Hippocampal formation (tissue), 2 donors: Measurements from ENCODE around the gene SSX3.
"Not testable (repeated sequence)": the region's sequence is repeated elsewhere in the genome, so short reads cannot be mapped to it uniquely, and the experiment has no call there.

Source experiments
- DNase-seq, 2 donors: peaks; one replicate each; lab custom pipeline; 2025; lab: John Stamatoyannopoulos, UW

Gene SSX3

DNA sequence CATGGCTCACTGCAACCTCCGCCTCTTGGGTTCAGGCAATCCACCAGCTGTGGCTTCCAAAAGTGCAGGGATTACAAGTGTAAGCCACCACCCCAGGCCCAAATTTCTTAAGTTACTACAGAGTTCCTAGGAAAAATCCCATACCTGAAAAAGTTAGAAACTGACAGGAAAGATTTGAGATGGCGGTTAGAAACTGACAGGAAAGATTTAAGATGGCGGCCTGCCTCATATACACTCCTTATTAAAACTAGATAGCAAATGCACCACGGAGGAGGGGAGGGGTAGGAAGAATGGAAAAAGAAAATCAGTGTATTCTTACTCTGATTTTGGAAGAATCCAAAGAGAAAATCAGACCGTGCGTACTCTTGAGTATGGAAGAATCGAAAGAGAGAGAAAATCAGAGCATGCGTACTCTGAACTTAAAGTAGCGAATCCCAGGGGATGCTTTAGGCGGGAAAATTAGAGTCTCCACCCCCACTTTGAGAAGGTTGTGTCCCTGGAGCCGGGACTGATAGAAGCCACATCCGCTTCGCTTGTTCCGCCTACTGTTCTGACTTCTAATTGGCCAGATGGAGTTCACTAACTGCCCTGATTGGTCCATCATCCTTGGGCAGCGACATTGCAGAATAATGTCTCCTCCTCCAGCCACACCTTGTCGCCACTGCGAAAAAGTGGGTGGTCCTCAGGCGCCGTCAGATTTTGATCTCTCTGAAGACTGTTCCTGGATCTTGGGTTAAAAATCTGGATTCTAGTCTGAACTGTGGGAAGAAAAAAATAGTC, at the start of gene SSX3:
Gene SSX3 (minus strand): TSS at position 389 of the 780 bp plus-strand sequence. CDS start 1,454 bp downstream, outside the sequence.
- not testable (repeated sequence) for DNase-seq

DNA sequence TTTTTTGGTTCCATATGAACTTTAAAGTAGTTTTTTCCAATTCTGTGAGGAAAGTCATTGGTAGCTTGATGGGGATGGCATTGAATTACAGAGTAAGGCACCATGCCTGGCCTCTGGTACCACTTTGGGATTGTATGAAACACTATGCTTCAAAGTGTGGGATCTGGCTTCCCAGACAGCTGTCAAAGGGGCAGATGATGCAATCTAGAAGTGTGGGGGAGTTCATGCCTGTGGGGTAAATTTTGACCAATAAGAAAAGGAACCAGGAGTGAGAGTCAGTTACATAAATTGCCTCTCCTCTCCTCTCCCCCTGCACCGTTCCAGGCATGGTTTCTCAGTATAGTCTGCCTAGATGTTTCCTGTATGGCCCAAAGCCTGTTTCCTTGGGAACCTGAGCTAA, 41.3 kb upstream of the SSX3 start:
- not testable (repeated sequence) for DNase-seq

DNA sequence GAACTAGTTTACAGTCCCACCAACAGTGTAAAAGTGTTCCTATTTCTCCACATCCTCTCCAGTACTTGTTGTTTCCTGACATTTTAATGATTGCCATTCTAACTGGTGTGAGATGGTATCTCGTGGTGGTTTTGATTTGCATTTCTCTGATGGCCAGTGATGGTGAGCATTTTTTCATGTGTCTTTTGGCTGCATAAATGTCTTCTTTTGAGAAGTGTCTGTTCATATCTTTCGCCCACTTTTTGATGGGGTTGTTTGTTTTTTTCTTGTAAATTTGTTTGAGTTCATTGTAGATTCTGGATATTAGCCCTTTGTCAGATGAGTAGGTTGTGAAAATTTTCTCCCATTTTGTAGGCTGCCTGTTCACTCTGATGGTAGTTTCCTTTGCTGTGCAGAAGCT, 40.4 kb upstream of the SSX3 start:
- DNase-seq = not testable (repeated sequence)

DNA sequence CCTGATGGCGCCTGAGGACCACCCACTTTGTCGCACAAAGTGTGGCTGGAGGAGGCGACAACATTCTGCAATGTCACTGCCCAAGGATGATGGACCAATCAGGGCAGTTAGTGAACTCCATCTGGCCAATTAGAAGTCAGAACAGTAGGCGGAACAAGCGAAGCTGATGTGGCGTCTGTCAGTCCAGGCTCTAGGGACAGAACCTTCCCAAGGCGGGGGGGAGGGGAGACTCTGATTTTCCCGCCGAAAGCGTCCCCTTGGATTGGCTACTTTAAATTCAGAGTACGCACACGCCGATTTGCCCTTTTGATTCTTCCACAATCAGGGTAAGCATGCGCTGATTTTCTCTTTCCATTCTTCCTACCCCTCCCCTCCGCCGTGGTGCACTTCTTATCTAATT, 26.7 kb upstream of the SSX3 start, which contains the start of gene SSX4:
Gene SSX4 (plus strand): TSS at position 301 of the 400 bp plus-strand sequence. CDS start 515 bp downstream, outside the sequence.
- not testable (repeated sequence) for DNase-seq

DNA sequence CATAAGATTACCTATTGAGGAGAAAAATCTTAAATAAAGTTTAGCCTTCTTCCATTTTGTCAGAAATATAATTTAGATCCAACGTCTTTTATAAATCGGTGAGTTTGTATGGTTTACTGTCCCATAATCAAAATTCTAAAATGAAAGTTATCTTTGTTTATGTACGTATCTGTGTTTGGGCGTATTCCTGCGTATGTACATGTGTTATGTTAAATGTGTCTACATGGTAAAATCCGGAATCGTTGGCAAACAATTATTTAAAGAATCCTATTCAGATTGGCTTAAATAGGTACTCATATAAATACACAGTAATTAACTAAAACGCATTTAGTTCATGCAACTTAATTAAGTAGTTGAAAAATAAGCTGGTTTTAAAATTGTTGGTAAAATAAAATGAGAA, 13.9 kb upstream of the SSX3 start:
- not testable (repeated sequence) for DNase-seq

DNA sequence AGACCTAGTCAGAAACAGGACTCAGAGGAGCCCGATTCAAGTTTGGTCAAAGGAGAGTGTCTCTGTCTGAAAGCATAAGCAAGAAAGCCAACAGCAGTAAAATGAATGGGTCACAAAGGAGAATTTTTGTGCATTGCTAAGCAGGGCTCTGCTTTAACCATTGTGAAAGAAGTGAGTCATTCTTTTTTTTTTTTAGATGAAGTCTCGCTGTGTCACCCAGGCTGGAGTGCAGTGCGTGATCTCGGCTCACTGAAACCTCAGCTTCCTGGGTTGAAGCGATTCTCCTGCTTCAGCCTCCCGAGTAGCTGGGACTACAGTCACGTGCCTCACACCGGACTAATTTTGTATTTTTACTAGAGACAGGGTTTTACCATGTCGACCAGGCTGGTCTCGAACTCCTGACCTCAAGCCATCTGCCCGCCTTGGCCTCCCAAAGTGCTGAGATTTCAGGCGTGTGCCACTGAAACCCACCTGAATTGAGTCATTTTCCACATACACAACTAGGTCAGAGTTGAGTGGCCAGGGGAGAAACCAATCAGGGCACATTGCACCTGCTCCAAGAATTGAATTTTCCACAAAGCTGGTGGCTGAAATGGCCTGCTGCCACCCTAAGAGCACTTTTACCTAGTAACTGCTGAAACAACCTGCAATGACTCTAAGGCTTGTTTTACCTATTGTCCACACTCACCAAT, 11.4 kb upstream of the SSX3 start:
- not testable (repeated sequence) for DNase-seq

GRCh38 chrX:48359281-48359680, 2.8 kb upstream of the SSX3 start:
- DNase-seq = not testable (repeated sequence)

DNA sequence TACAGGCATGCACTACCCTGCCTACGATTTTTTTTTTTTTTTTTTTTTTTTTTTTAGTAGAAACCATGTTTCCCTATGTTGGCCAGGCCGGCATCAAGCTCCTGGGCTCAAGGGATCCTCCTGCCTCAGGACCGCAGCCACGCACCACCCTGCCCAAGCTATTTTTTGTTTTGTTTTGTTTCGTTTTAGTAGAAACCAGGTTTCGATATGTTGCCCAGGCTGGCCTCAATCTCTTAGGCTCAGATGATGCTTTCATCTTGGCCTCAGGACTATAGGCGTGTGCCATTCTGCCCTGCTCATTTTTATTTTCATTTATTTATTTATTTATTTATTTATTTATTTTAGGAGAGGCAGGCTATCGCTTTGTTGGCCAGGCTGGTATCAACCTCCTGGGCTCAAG, 1.2 kb upstream of the SSX3 start:
- no peak for DNase-seq

DNA sequence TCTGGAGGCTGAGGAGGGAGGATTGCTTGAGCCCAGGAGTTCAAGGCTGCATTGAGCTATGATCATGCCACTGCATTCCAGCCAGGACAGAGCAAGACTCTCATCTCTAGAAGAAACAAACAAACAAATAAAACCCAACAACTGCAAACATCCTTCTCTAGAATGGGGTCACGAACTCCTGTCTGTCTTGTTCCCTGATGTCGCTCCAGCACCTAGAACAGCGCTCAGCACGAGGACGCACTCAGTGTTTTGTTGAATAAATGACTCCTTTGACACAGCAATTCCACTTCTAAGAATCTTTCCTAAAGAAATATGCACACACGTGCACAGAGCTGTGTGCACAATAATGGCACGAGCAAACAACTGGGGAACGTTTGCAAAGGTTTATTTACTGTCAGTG, 10.4 kb downstream of the SSX3 start:
- not testable (repeated sequence) for DNase-seq

DNA sequence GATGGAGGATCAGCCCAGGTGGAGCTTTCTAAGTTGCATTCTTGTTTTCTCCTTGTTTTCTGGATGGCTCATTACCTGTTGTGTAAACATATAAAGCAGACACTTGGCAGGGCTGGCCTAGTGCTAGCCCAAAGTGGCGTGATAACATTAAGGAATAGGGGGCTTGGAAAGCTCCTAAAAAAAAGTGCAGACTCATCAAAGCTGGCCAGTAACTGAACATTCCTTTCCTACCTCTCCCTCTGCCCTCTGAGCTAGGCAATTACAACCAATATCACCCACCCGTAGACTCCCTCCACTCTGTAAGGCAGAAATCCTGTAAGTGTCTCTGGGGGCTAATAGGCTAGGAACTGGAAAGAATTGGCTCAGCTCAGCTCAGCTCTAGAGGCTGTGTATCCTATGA, 42.5 kb downstream of the SSX3 start:
- DNase-seq = not testable (repeated sequence)

- no peak for DNase-seq
Measured at GRCh38 chrX:48306175-48306574, 50.3 kb downstream of the SSX3 start.
